HCT116 (cell line): ENCODE measurements around the gene AGAP1.

Source experiments
- CTCF ChIP-seq, 3 experiments: fragments of 200-600 bp in 1 of 3; sonication (generic) in 1 of 3; IDR thresholded peaks in 2 of 3; conservative IDR thresholded peaks in 1 of 3; 2 replicates each; pipeline ENCODE4 v1.5.1; 2012 to 2017; ENCODE audit warnings: low read depth in 2 of 3, low read length in 2 of 3, antibody characterized with exemption in 1 of 3, borderline replicate concordance in 1 of 3, control low read depth in 1 of 3, mild to moderate bottlenecking in 1 of 3, mixed read lengths in 1 of 3, mixed run types in 1 of 3, moderate library complexity in 1 of 3; ENCODE audit not compliant: insufficient read depth in 1 of 3
- EZH2 ChIP-seq: fragments of 200-600 bp; sonication (generic); IDR thresholded peaks from 2 replicates; pipeline ENCODE4 v1.6.1; 2017; ENCODE audit warnings: antibody characterized with exemption, mixed run types
- EZH2phosphoT487 ChIP-seq: fragments of 200-600 bp; IDR thresholded peaks from 2 replicates; pipeline ENCODE4 v1.6.1; 2018; ENCODE audit warnings: antibody characterized with exemption, borderline replicate concordance
- JUND ChIP-seq: IDR thresholded peaks from 2 replicates; pipeline ENCODE4 v1.6.1; 2012
- MAX ChIP-seq: IDR thresholded peaks from 2 replicates; pipeline ENCODE4 v1.6.1; 2012
- POLR2A ChIP-seq: IDR thresholded peaks from 2 replicates; pipeline ENCODE4 v1.7.0; 2011; ENCODE audit warnings: borderline replicate concordance; ENCODE audit not compliant: insufficient read depth, insufficient read length; ENCODE audit errors: extremely low read depth

GRCh38 chr2:236089271-236090026, 595.6 kb downstream of the AGAP1 start:
- TF ChIP-seq CTCF (IDR thresholded peaks at IDR 0.05 in 2 of 3, conservative IDR thresholded peaks at IDR 0.05 in 1 of 3; ENCODE audit: borderline replicate concordance in 1 of 3, insufficient read depth in 1 of 3, low read depth in 2 of 3, low read length in 2 of 3), result no peak
- no peak for TF ChIP-seq MAX
- no peak for TF ChIP-seq JUND
- no peak for TF ChIP-seq POLR2A
- no peak for TF ChIP-seq EZH2phosphoT487
- no peak for TF ChIP-seq EZH2
